ENCODE results near the gene BRAT1.

DNA sequence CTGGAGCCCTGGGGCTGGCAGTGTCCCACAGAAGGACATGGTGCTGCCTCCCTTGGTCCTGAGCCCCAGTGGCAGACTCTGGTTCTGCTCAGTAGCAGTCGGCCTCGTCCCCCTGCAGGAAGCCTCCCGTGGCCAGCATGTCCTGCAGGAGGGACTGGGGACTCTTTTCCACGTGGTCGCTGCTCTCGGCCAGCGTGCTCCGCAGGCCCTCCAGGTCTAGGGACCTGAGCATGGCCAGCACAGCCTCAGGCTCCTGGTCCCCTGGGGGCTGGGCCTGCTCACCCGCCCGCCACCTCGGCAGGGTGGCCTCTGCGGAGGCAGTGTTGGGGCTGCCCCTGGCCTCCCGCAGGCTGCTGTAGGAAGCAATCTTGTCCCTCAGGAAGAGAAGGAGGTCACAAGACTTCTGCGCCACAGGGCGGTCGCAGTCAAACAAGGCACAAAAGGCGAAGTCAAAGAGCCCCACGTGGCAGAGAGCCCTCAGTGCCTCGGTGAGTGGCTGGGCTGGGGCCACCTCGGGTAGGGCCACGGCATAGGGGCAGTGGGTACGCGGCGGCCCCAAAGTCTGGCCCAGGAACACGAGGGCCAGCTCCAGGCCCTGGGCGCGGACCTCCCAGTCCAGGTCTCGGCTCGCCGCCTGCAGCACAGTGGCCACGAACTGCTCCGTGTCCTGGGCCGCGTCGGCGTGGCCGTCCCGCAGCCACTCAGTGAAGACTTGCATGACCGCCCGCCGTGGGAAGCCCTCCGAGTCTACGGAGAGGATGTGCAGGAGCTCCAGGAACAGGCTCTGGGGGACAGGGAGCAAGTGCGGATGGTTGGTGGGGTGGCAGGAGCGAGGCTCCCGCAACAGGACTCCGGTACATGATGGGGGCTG, 17.1 kb downstream of the BRAT1 start:
- TF ChIP-seq POLR2A (IDR thresholded peaks at IDR 0.05; ENCODE audit: low read length) (no peak), GATA1 (IDR thresholded peaks at IDR 0.05; ENCODE audit: low read depth, low read length) (no peak)
